Measurements from ENCODE around the gene UGP2. TPM values are rescaled to one million over a fixed set of nuclear protein-coding genes. Genes with fewer than 3 reads are reported as not detected.

UGP2 gene
- total and polyA plus RNA-seq, 10 of the 15 experiments (the other 5 are each of a cell fraction or from before 2014, with no cell fraction given) = 40.8 to 98.3 (median 76.1) TPM

- no peaks in the 10 kb centered on the region for H3K9me3 ChIP-seq (replicated peaks; ENCODE audit: control insufficient read depth, insufficient read depth, low read length)
- no peaks in the 10 kb centered on the region for H4K20me1 ChIP-seq (ENCODE audit: control insufficient read depth, insufficient read depth)
- ChIA-PET SMC1A (ENCODE audit: uncharacterized antibody, unreplicated experiment) (interaction anchor here (1.1 to 1.9 kb wide), 3 partner anchors 8 to 72 kb away, joined by 3 to 5 read pairs (median 3); no protein-coding TSS in a partner anchor), CTCF (interaction anchor here (0.8 to 1.1 kb wide), 2 partner anchors 15 to 26 kb away, joined by 3 to 4 read pairs; no protein-coding TSS in a partner anchor), RAD21 (ENCODE audit: unreplicated experiment) (no interaction called here), POLR2A (no interaction called here)
- WGBS (ENCODE audit: insufficient coverage, insufficient replicate concordance, low lambda C conversion rate, missing lambda C conversion rate) = 89% methylated on average over 7 of the region's 7 CpGs
- FAIRE-seq (no peak), DNase-seq (ENCODE audit: low read depth, low spot score) (no peak), ATAC-seq (no peak)
- H3K9ac ChIP-seq (ENCODE audit: control insufficient read depth, insufficient read depth, low read length) = no peak overlapping the region
- H3K27me3 ChIP-seq (replicated peaks in 1 of 2; ENCODE audit: control insufficient read depth in 2 of 2, insufficient read depth in 2 of 2, low read length in 1 of 2) = no peaks in the 10 kb centered on the region
- H3K4me1 ChIP-seq (ENCODE audit: control insufficient read depth, insufficient read depth, low read length) = no peaks in the 10 kb centered on the region
- no peak overlapping the region for H3K4me2 ChIP-seq (ENCODE audit: control insufficient read depth, insufficient read depth)
- H3K79me2 ChIP-seq (ENCODE audit: control insufficient read depth, insufficient read depth, low read length) = no peaks in the 10 kb centered on the region
- BruUV-seq (replicated peaks) = no TSS peak
- no peak overlapping the region for H3K4me3 ChIP-seq
- peaks cover 0 to 3% of the 10 kb centered on the region in 2 experiments; a peak in 2 of 4 replicates for H3K36me3 ChIP-seq (ENCODE audit: control insufficient read depth in 2 of 2, insufficient read depth in 2 of 2, low read length in 1 of 2)
- no peak overlapping the region for H3K27ac ChIP-seq (ENCODE audit: control insufficient read depth, insufficient read depth)
- in situ Hi-C loops (cut with MboI) = no loop called here
- no peak overlapping the region for H2AFZ ChIP-seq (ENCODE audit: control insufficient read depth, low read depth, low read length)
- intact Hi-C loops (cut with micrococcal nuclease; ENCODE audit: unreplicated experiment) = no loop called here
- no peak for TF ChIP-seq IRF3 (IDR thresholded peaks at IDR 0.05)
- no peak for TF ChIP-seq BCLAF1 (IDR thresholded peaks at IDR 0.05)
- no peak for TF ChIP-seq MXI1 (IDR thresholded peaks at IDR 0.05; ENCODE audit: low read depth, low read length)
- no peak for TF ChIP-seq EED (IDR thresholded peaks at IDR 0.05; ENCODE audit: low read depth)
- no peak for TF ChIP-seq FOXK2 (IDR thresholded peaks at IDR 0.05)
- TF ChIP-seq BMI1 (IDR thresholded peaks at IDR 0.05; ENCODE audit: borderline replicate concordance) = no peak
- TF ChIP-seq, protein P1, sequence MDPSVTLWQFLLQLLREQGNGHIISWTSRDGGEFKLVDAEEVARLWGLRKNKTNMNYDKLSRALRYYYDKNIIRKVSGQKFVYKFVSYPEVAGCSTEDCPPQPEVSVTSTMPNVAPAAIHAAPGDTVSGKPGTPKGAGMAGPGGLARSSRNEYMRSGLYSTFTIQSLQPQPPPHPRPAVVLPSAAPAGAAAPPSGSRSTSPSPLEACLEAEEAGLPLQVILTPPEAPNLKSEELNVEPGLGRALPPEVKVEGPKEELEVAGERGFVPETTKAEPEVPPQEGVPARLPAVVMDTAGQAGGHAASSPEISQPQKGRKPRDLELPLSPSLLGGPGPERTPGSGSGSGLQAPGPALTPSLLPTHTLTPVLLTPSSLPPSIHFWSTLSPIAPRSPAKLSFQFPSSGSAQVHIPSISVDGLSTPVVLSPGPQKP (IDR thresholded peaks at IDR 0.05; ENCODE audit: low read depth, low read length) = no peak
- no peak for TF ChIP-seq RFX5 (IDR thresholded peaks at IDR 0.05; ENCODE audit: low read depth, low read length)
- TF ChIP-seq EP300 (IDR thresholded peaks at IDR 0.05; ENCODE audit: borderline replicate concordance in 1 of 2, control insufficient read depth in 1 of 2, low read depth in 2 of 2, low read length in 2 of 2) = no peak
- no peak for TF ChIP-seq CUX1 (IDR thresholded peaks at IDR 0.05; ENCODE audit: insufficient replicate concordance, low read depth, low read length)
- TF ChIP-seq SP1 (IDR thresholded peaks at IDR 0.05; ENCODE audit: low read depth, low read length) = no peak
- no peak for TF ChIP-seq SUPT20H (IDR thresholded peaks at IDR 0.05; ENCODE audit: borderline replicate concordance, control insufficient read depth, low read depth, low read length)
- TF ChIP-seq NBN (IDR thresholded peaks at IDR 0.05) = no peak
- no peak for TF ChIP-seq HCFC1 (IDR thresholded peaks at IDR 0.05; ENCODE audit: low read length)
- no peak for TF ChIP-seq BRCA1 (IDR thresholded peaks at IDR 0.05; ENCODE audit: low read depth, low read length)
These were observed 85.1 kb downstream of the UGP2 start for GRCh38 chr2:63926815-63927214.
